HCT116 (cell line): ENCODE data around the gene MPV17L. TPM values are rescaled to one million over a fixed set of nuclear protein-coding genes. Genes with fewer than 3 reads are reported as not detected.

Experiments
- ATAC-seq: fragments of 200-7000 bp; cut with Tn5 transposase; 2 replicates; pipeline ENCODE4 v1.9.1; 2020; ENCODE audit warnings: mild to moderate bottlenecking, moderate library complexity
- BruUV-seq: library from RNA; stranded (reverse); fragments of 400-500 nt; replicated peaks from 2 replicates; lab custom pipeline; 2021; lab: Mats Ljungman, UMichigan
- CTCF ChIA-PET: fragments of 300-600 bp; sonication (Branson Sonifier 250); formaldehyde crosslinking; loops from one replicate; lab custom pipeline; 2021; ENCODE audit warnings: antibody characterized with exemption; lab: Charles Lee
- POLR2A ChIA-PET: fragments of 300-600, 350-600 bp; sonication (Branson Sonifier 250); formaldehyde crosslinking; loops from one replicate; lab custom pipeline; 2021; ENCODE audit warnings: antibody characterized with exemption; lab: Charles Lee
- RAD21 ChIA-PET, 2 experiments: fragments of 300-600 bp; sonication (Branson Sonifier 250); formaldehyde crosslinking; loops; one replicate each; lab custom pipeline; 2023; ENCODE audit warnings: low total read pairs in 2 of 2; ENCODE audit not compliant: uncharacterized antibody in 2 of 2, unreplicated experiment in 2 of 2, low non-redundant PET in 1 of 2; lab: Charles Lee
- DNase-seq: peaks from one replicate; pipeline ENCODE4 v3.0.0-alpha.2; 2010; ENCODE audit warnings: low read depth, low spot score
- H2AFZ ChIP-seq: fragments of 200-600 bp; shearing (Covaris generic), sonication (generic); 2 replicates; pipeline ENCODE4 v1.6.1; 2017; ENCODE audit warnings: low read depth, mixed run types, mixed read lengths, antibody characterized with exemption, low read length; ENCODE audit not compliant: poor library complexity, severe bottlenecking
- H3K27ac ChIP-seq: 2 replicates; pipeline ENCODE4 v1.5.1; 2012; ENCODE audit warnings: low read depth, low read length
- H3K27me3 ChIP-seq: fragments of 200-600 bp; sonication (generic); 2 replicates; pipeline ENCODE4 v1.6.1; 2016; ENCODE audit warnings: mixed run types, low read length, mixed read lengths; ENCODE audit not compliant: insufficient read depth
- H3K36me3 ChIP-seq, 2 experiments: fragments of 200-500 bp in 1 of 2; fragments of 200-600 bp in 1 of 2; sonication (Bioruptor generic) in 1 of 2; sonication (generic) in 1 of 2; 2 replicates each; pipeline versions ENCODE4 v1.5.1 to v1.6.1; 2014 to 2016; ENCODE audit warnings: low read length in 2 of 2, inconsistent platforms in 1 of 2, mixed read lengths in 1 of 2, mixed run types in 1 of 2; ENCODE audit not compliant: insufficient read depth in 2 of 2, control insufficient read depth in 1 of 2
- H3K4me1 ChIP-seq, 2 experiments: fragments of 200-600 bp in 1 of 2; sonication (generic) in 1 of 2; 2 replicates each; pipeline versions ENCODE4 v1.5.1 to v1.6.1; 2012 to 2017; ENCODE audit warnings: low read length in 2 of 2, inconsistent platforms in 1 of 2, mild to moderate bottlenecking in 1 of 2, mixed read lengths in 1 of 2, mixed run types in 1 of 2, moderate library complexity in 1 of 2; ENCODE audit not compliant: insufficient read depth in 2 of 2, control insufficient read depth in 1 of 2
- H3K4me2 ChIP-seq: fragments of 200-600 bp; sonication (generic); 2 replicates; pipeline ENCODE4 v1.6.1; 2017; ENCODE audit warnings: mixed run types, low read length, mixed read lengths
- H3K4me3 ChIP-seq, 2 experiments: fragments of 200-600 bp in 1 of 2; sonication (generic) in 1 of 2; replicated peaks in 1 of 2; 2 replicates each; pipeline ENCODE4 v1.5.1; 2011 to 2016; ENCODE audit warnings: low read length in 2 of 2, control low read depth in 1 of 2, low read depth in 1 of 2, mild to moderate bottlenecking in 1 of 2, mixed read lengths in 1 of 2, mixed run types in 1 of 2
- H3K79me2 ChIP-seq: fragments of 200-600 bp; sonication (generic); 2 replicates; pipeline ENCODE4 v1.6.1; 2017; ENCODE audit warnings: mild to moderate bottlenecking, mixed run types, low read length, moderate library complexity, mixed read lengths; ENCODE audit not compliant: insufficient read depth
- H3K9ac ChIP-seq: fragments of 200-600 bp; sonication (generic); 2 replicates; pipeline ENCODE4 v1.6.1; 2016; ENCODE audit warnings: low read length, mixed read lengths
- H3K9me2 ChIP-seq: fragments of 200-600 bp; sonication (generic), shearing (Covaris generic); 2 replicates; pipeline ENCODE4 v1.6.1; 2017; ENCODE audit warnings: mixed run types, mild to moderate bottlenecking, moderate library complexity; ENCODE audit not compliant: insufficient read depth
- H3K9me3 ChIP-seq, 2 experiments: fragments of 200-500 bp in 1 of 2; fragments of 200-600 bp in 1 of 2; sonication (Bioruptor generic) in 1 of 2; sonication (generic) in 1 of 2; 2 replicates each; pipeline ENCODE4 v1.6.1; 2014 to 2017; ENCODE audit warnings: low read length in 2 of 2, mixed read lengths in 2 of 2, inconsistent platforms in 1 of 2, low read depth in 1 of 2, mild to moderate bottlenecking in 1 of 2, mixed run types in 1 of 2, moderate library complexity in 1 of 2; ENCODE audit not compliant: control insufficient read depth in 1 of 2, insufficient read depth in 1 of 2
- H4K20me1 ChIP-seq: fragments of 200-600 bp; sonication (generic), shearing (Covaris generic); 2 replicates; pipeline ENCODE4 v1.6.1; 2017; ENCODE audit warnings: mixed run types, mild to moderate bottlenecking, moderate library complexity; ENCODE audit not compliant: insufficient read depth
- CBX3 ChIP-seq: IDR thresholded peaks from 2 replicates; pipeline ENCODE4 v1.6.1; 2012; ENCODE audit warnings: low read depth
- CEBPB ChIP-seq: IDR thresholded peaks from 2 replicates; pipeline ENCODE4 v1.6.1; 2012; ENCODE audit warnings: low read depth
- EGR1 ChIP-seq: IDR thresholded peaks from 2 replicates; pipeline ENCODE4 v1.6.1; 2012; ENCODE audit warnings: low read depth
- ELF1 ChIP-seq: IDR thresholded peaks from 2 replicates; pipeline ENCODE4 v1.6.1; 2012; ENCODE audit warnings: low read depth, borderline replicate concordance
- EZH2 ChIP-seq: fragments of 200-600 bp; sonication (generic); IDR thresholded peaks from 2 replicates; pipeline ENCODE4 v1.6.1; 2017; ENCODE audit warnings: antibody characterized with exemption, mixed run types
- FOSL1 ChIP-seq: IDR thresholded peaks from 2 replicates; pipeline ENCODE4 v1.6.1; 2012; ENCODE audit warnings: low read depth
- JUND ChIP-seq: IDR thresholded peaks from 2 replicates; pipeline ENCODE4 v1.6.1; 2012
- RAD21 ChIP-seq: IDR thresholded peaks from 2 replicates; pipeline ENCODE4 v1.6.1; 2012; ENCODE audit warnings: low read depth, mild to moderate bottlenecking
- SIN3A ChIP-seq: IDR thresholded peaks from 2 replicates; pipeline ENCODE4 v1.6.1; 2012; ENCODE audit warnings: low read depth
- SP1 ChIP-seq: IDR thresholded peaks from 2 replicates; pipeline ENCODE4 v1.6.1; 2012; ENCODE audit warnings: low read depth
- SRF ChIP-seq: IDR thresholded peaks from 2 replicates; pipeline ENCODE4 v1.6.1; 2012; ENCODE audit warnings: low read depth
- YY1 ChIP-seq: IDR thresholded peaks from 2 replicates; pipeline ENCODE4 v1.6.1; 2011; ENCODE audit warnings: low read length, low read depth, moderate library complexity, mild to moderate bottlenecking; ENCODE audit not compliant: insufficient replicate concordance; ENCODE audit errors: extremely low read depth
- ZFX ChIP-seq: fragments of 450-650 bp; IDR thresholded peaks from 2 replicates; pipeline ENCODE4 v1.6.1; 2017
- ZNF274 ChIP-seq: fragments of 200-500 bp; sonication (Bioruptor generic); IDR thresholded peaks from 2 replicates; pipeline ENCODE4 v1.6.1; 2014; ENCODE audit warnings: mild to moderate bottlenecking, low read depth, low read length, inconsistent platforms
- intact Hi-C: fragments of 100-400 bp; cut with micrococcal nuclease; formaldehyde crosslinking; loops from 2 replicates; pipeline ENCODE4 v1.10.0; 2022
- total RNA-seq: library from RNA; stranded (reverse); gene quantifications from one replicate; pipeline ENCODE4 v1.2.1, GENCODE V29; 2021; ENCODE audit not compliant: unreplicated experiment
- TF ChIP-seq, protein P1 (sequence below): IDR thresholded peaks from 2 replicates; pipeline ENCODE4 v1.6.1; 2012
- TF ChIP-seq, protein P2 (sequence below), 3 experiments: fragments of 200-600 bp in 1 of 3; sonication (generic) in 1 of 3; IDR thresholded peaks in 2 of 3; conservative IDR thresholded peaks in 1 of 3; 2 replicates each; pipeline ENCODE4 v1.5.1; 2012 to 2017; ENCODE audit warnings: low read depth in 2 of 3, low read length in 2 of 3, antibody characterized with exemption in 1 of 3, borderline replicate concordance in 1 of 3, control low read depth in 1 of 3, mild to moderate bottlenecking in 1 of 3, mixed read lengths in 1 of 3, mixed run types in 1 of 3, moderate library complexity in 1 of 3; ENCODE audit not compliant: insufficient read depth in 1 of 3

Gene MPV17L
- total RNA-seq, 1 experiment from 2014 or later: not detected

DNA sequence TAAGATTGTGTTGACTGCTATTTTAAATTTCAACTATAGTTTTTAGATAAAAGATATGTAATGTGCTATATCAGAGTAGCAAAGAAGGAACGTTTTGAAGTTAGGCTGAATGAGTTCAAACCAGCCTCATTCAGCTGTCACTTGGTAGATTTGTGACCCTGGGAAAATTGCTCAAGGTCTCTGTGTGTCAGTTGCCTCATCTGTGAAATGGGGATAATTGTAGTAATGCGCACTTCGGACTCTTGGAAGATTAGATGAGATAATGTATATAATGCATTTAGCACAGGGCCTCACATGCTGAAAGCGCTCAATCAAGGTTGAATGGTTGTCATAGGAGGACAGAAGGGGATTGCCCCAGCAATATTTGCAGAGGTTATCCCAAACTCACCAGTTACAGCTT lies 43.5 kb downstream of the MPV17L start:
- BruUV-seq: no TSS peak
- intact Hi-C loops: loop anchor here (5.0 to 10.0 kb wide), 2 partner anchors 46 to 63 kb away; no protein-coding TSS in a partner anchor
- peaks cover 43% of the 10 kb centered on the region for H3K79me2 ChIP-seq

DNA sequence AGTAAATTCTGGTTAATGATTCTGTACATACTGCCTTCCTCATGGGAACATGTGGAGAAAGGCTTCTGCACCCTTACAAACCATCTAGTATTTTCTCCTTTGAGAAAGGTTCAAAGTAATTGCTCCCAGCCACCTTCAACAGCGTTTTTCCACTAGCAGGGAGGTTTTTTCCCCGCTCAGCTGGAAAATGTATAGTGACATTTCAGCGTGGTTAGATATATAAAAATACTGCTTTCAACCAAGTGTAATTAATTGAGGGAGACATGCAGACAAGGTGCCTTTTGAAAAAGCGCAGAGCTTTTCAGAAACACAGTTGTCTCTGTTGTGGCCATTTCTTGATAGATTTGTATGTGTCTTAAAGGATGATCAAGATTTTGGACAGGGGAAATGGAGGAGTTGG lies 44.0 kb downstream of the MPV17L start:
- no peak for DNase-seq
- Histone ChIP-seq H3K27me3 (no peaks in the 10 kb centered on the region), H3K9me3 (no peaks in the 10 kb centered on the region), H3K4me3 (no peak overlapping the region), H3K4me1 (peaks cover 33 to 51% of the 10 kb centered on the region in 2 experiments), H3K4me2 (peak overlapping the region; percentile 48), H4K20me1 (no peaks in the 10 kb centered on the region), H3K36me3 (no peaks in the 10 kb centered on the region), H3K79me2 (peaks cover 48% of the 10 kb centered on the region), H2AFZ (peak overlapping the region; percentile 19), H3K27ac (peak overlapping the region; percentile 40), H3K9me2 (no peaks in the 10 kb centered on the region), H3K9ac (peak overlapping the region; percentile 24)
- no peak for ATAC-seq
- ChIA-PET CTCF (interaction anchor here (1.5 kb wide), 1 partner anchor 12 kb away, joined by 5 read pairs; no protein-coding TSS in a partner anchor), RAD21 (no interaction called here), POLR2A (no interaction called here)
- intact Hi-C loops: loop anchor here (5.0 to 10.0 kb wide), 2 partner anchors 45 to 63 kb away; no protein-coding TSS in a partner anchor
- no TSS peak for BruUV-seq
- TF ChIP-seq YY1: no peak
- TF ChIP-seq ZFX: no peak
- no peak for TF ChIP-seq CBX3
- TF ChIP-seq SRF: no peak
- no peak for TF ChIP-seq CEBPB
- TF ChIP-seq EZH2: no peak
- no peak for TF ChIP-seq EGR1
- TF ChIP-seq, protein P1, sequence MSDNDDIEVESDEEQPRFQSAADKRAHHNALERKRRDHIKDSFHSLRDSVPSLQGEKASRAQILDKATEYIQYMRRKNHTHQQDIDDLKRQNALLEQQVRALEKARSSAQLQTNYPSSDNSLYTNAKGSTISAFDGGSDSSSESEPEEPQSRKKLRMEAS: no peak
- no peak for TF ChIP-seq ZNF274
- no peak for TF ChIP-seq RAD21
- no peak for TF ChIP-seq SIN3A
- no peak for TF ChIP-seq FOSL1

More for the DNA sequence above, 43.5 kb downstream of the MPV17L start:
- peaks cover 33 to 51% of the 10 kb centered on the region in 2 experiments for H3K4me1 ChIP-seq
- no peaks in the 10 kb centered on the region for H3K9me3 ChIP-seq
- peak overlapping the region; percentile 48; the same call in 1 of the 2 replicates for H3K4me2 ChIP-seq
- no peak overlapping the region for H3K9ac ChIP-seq
- TF ChIP-seq ZFX: no peak
- TF ChIP-seq, protein P2, sequence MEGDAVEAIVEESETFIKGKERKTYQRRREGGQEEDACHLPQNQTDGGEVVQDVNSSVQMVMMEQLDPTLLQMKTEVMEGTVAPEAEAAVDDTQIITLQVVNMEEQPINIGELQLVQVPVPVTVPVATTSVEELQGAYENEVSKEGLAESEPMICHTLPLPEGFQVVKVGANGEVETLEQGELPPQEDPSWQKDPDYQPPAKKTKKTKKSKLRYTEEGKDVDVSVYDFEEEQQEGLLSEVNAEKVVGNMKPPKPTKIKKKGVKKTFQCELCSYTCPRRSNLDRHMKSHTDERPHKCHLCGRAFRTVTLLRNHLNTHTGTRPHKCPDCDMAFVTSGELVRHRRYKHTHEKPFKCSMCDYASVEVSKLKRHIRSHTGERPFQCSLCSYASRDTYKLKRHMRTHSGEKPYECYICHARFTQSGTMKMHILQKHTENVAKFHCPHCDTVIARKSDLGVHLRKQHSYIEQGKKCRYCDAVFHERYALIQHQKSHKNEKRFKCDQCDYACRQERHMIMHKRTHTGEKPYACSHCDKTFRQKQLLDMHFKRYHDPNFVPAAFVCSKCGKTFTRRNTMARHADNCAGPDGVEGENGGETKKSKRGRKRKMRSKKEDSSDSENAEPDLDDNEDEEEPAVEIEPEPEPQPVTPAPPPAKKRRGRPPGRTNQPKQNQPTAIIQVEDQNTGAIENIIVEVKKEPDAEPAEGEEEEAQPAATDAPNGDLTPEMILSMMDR (IDR thresholded peaks at IDR 0.05 in 2 of 3, conservative IDR thresholded peaks at IDR 0.05 in 1 of 3; ENCODE audit: borderline replicate concordance in 1 of 3, insufficient read depth in 1 of 3, low read depth in 2 of 3, low read length in 2 of 3): no peak
- no peak for TF ChIP-seq JUND
- no peak for TF ChIP-seq ELF1
- TF ChIP-seq ZNF274: no peak
- TF ChIP-seq SIN3A: no peak
- TF ChIP-seq CEBPB: no peak
- no peak for TF ChIP-seq SP1
- no peak for TF ChIP-seq YY1
- no peak overlapping the region for H2AFZ ChIP-seq
- ChIA-PET RAD21 (no interaction called here), CTCF (interaction anchor here (1.5 kb wide), 1 partner anchor 11 kb away, joined by 5 read pairs; no protein-coding TSS in a partner anchor), POLR2A (no interaction called here)
- H4K20me1 ChIP-seq: no peaks in the 10 kb centered on the region
- H3K36me3 ChIP-seq: no peaks in the 10 kb centered on the region
- no peak overlapping the region for H3K4me3 ChIP-seq
- DNase-seq (no peak), ATAC-seq (no peak)
- no peak overlapping the region for H3K27ac ChIP-seq
- no peaks in the 10 kb centered on the region for H3K27me3 ChIP-seq
- H3K9me2 ChIP-seq: no peaks in the 10 kb centered on the region
